ENCODE measurements around the gene RNH1. TPM values are rescaled to one million over a fixed set of nuclear protein-coding genes. Genes with fewer than 3 reads are reported as not detected.

RNH1 gene
- total RNA-seq, 4 donors from 2014 or later: 191 to 259 (median 231) TPM

GRCh38 chr11:447923-448731 is 58.9 kb downstream of the RNH1 start:
- Histone ChIP-seq H3K4me1 (peaks cover 32 to 33% of the 10 kb centered on the region in 2 donors), H3K4me3 (replicated peaks in 1 of 3) (peak overlapping the region in 2 of 3 donors; percentile 16 to 63), H3K36me3 (no peaks in the 10 kb centered on the region), H3K27ac (peak overlapping the region; percentile 90 to 96 (median 92)), H3K27me3 (no peaks in the 10 kb centered on the region), H3K9me3 (no peaks in the 10 kb centered on the region)
- 8 to 10% methylated on average over 23 to 24 of the region's 55 CpGs for WGBS, 2 donors
- TF ChIP-seq POLR2A (IDR thresholded peaks at IDR 0.05) (peak in 1 of 2 donors; percentile 73), CTCF (IDR thresholded peaks at IDR 0.05) (peak; percentile 65 to 94 (median 90))
- intact Hi-C loops (cut with DNase I): no loop called here
- peak; percentile 95 to 96 for DNase-seq

GRCh38 chr11:446891-447290 is 60.2 kb downstream of the RNH1 start:
- Histone ChIP-seq H3K27ac (no peak overlapping the region), H3K36me3 (no peaks in the 10 kb centered on the region), H3K4me1 (peaks cover 32 to 37% of the 10 kb centered on the region in 2 donors), H3K4me3 (replicated peaks in 1 of 3) (no peak overlapping the region), H3K9me3 (no peaks in the 10 kb centered on the region), H3K27me3 (no peaks in the 10 kb centered on the region)
- DNase-seq: no peak
- 76 to 91% methylated on average over 4 to 6 of the region's 7 CpGs for WGBS, 2 donors
- intact Hi-C loops (cut with DNase I): no loop called here
- TF ChIP-seq CTCF (IDR thresholded peaks at IDR 0.05) (no peak), POLR2A (IDR thresholded peaks at IDR 0.05) (no peak)

- H3K4me1 ChIP-seq: peaks cover 24 to 37% of the 10 kb centered on the region in 2 donors
- TF ChIP-seq CTCF (IDR thresholded peaks at IDR 0.05): no peak
- H3K4me3 ChIP-seq (replicated peaks in 1 of 3): no peak overlapping the region
- intact Hi-C loops (cut with DNase I): no loop called here
- WGBS, 2 donors: 66 to 70% methylated on average over 16 to 17 of the region's 20 CpGs
- no peak overlapping the region for H3K27ac ChIP-seq
- H3K27me3 ChIP-seq: no peaks in the 10 kb centered on the region
- H3K9me3 ChIP-seq: no peaks in the 10 kb centered on the region
- DNase-seq: peak; percentile 41 to 45
- H3K36me3 ChIP-seq: no peaks in the 10 kb centered on the region
These were observed 61.1 kb downstream of the RNH1 start for GRCh38 chr11:445765-446588.

Other genes with a start within 250 kb of the RNH1 start
- under 1 TPM; 0.13 to 0.73 (median 0.28) TPM for gene NLRP6, start 228.8 kb downstream of the RNH1 start, total RNA-seq
- gene PGGHG, start 218.1 kb downstream of the RNH1 start, total RNA-seq: 10 to 100 TPM; 21.8 to 43.3 (median 32.7) TPM
- not detected for gene IFITM5, start 207.7 kb downstream of the RNH1 start, total RNA-seq
- 100 to 1,000 TPM in 1 of 4 donors, 10 to 100 TPM in 3; 83.2 to 318 (median 92.9) TPM for gene IFITM2, start 199.4 kb downstream of the RNH1 start, total RNA-seq
- gene IFITM1, start 193.2 kb downstream of the RNH1 start, total RNA-seq: 100 to 1,000 TPM in 3 of 4 donors, 10 to 100 TPM in 1; 94.3 to 163 (median 103) TPM
- gene IFITM3, start 186.4 kb downstream of the RNH1 start, total RNA-seq: 100 to 1,000 TPM; 140 to 300 (median 178) TPM
- gene B4GALNT4, start 137.7 kb downstream of the RNH1 start, total RNA-seq: 1 to 10 TPM in 1 of 4 donors, under 1 TPM in 1, not detected in 2; 0.98 to 1.2 TPM
- gene PKP3, start 113.0 kb downstream of the RNH1 start, total RNA-seq: 10 to 100 TPM; 30.4 to 58.4 (median 46.9) TPM
- 10 to 100 TPM; 46.0 to 69.6 (median 47.8) TPM for gene SIGIRR, start 92.2 kb downstream of the RNH1 start, total RNA-seq
- gene ANO9, start 65.2 kb downstream of the RNH1 start, total RNA-seq: 1 to 10 TPM; 3.7 to 6.4 (median 4.7) TPM
- 10 to 100 TPM; 40.8 to 69.9 (median 41.7) TPM for gene PTDSS2, start 57.0 kb downstream of the RNH1 start, total RNA-seq
- gene HRAS, start 28.3 kb upstream of the RNH1 start, total RNA-seq: 10 to 100 TPM; 16.9 to 41.3 (median 29.9) TPM
- gene LRRC56, start 30.3 kb upstream of the RNH1 start, total RNA-seq: 1 to 10 TPM; 1.7 to 2.6 (median 2.3) TPM
- 1 to 10 TPM; 4.2 to 8.8 (median 6.6) TPM for gene LMNTD2, start 53.5 kb upstream of the RNH1 start, total RNA-seq
- gene RASSF7, start 53.7 kb upstream of the RNH1 start, total RNA-seq: 10 to 100 TPM; 18.6 to 60.0 (median 24.8) TPM
- 10 to 100 TPM; 18.3 to 31.0 (median 19.3) TPM for gene PHRF1, start 69.2 kb upstream of the RNH1 start, total RNA-seq
- gene IRF7, start 108.7 kb upstream of the RNH1 start, total RNA-seq: 10 to 100 TPM; 15.4 to 42.4 (median 29.1) TPM
- gene CDHR5, start 117.7 kb upstream of the RNH1 start, total RNA-seq: not detected
- not detected for gene SCT, start 119.9 kb upstream of the RNH1 start, total RNA-seq
- under 1 TPM in 2 of 4 donors, not detected in 2; 0.88 to 0.89 TPM for gene DRD4, start 130.0 kb upstream of the RNH1 start, total RNA-seq
- 100 to 1,000 TPM in 1 of 4 donors, 10 to 100 TPM in 3; 61.8 to 103 (median 87.6) TPM for gene DEAF1, start 188.0 kb upstream of the RNH1 start, total RNA-seq
- 100 to 1,000 TPM in 1 of 4 donors, 10 to 100 TPM in 3; 57.3 to 103 (median 67.7) TPM for gene TMEM80, start 188.6 kb upstream of the RNH1 start, total RNA-seq
- gene EPS8L2, start 199.0 kb upstream of the RNH1 start, total RNA-seq: 100 to 1,000 TPM; 185 to 259 (median 195) TPM
- 100 to 1,000 TPM; 300 to 965 (median 558) TPM for gene TALDO1, start 240.2 kb upstream of the RNH1 start, total RNA-seq

Data from thyroid gland (tissue), 4 donors.